ENCODE data around the gene POLD1. TPM values are rescaled to one million over a fixed set of nuclear protein-coding genes. Genes with fewer than 3 reads are reported as not detected.

POLD1 gene
- total and polyA plus RNA-seq, 8 donors: 11.4 to 98.0 (median 32.3) TPM

GRCh38 chr19:50428772-50429463 lies 44.8 kb downstream of the POLD1 start:
- Histone ChIP-seq H3K27ac (peak overlapping the region in 1 of 5 donors; percentile 60), H3K4me1 (peaks cover 10 to 32% (median 24%) of the 10 kb centered on the region in 4 donors), H3K27me3 (peaks cover 0 to 61% (median 16%) of the 10 kb centered on the region in 3 donors), H3K36me3 (no peaks in the 10 kb centered on the region), H3K9me3 (no peaks in the 10 kb centered on the region), H3K4me3 (no peak overlapping the region)
- DNase-seq: no peak
- WGBS, 5 donors: 78 to 100% (median 81%) methylated on average over 2 to 7 of the region's 7 CpGs
- intact Hi-C loops (cut with DNase I; ENCODE audit: low total_unique reads): no loop called here
- no peak for TF ChIP-seq EP300 (IDR thresholded peaks at IDR 0.05)
- no peak for TF ChIP-seq POLR2AphosphoS5 (IDR thresholded peaks at IDR 0.05)
- no peak for TF ChIP-seq POLR2A (IDR thresholded peaks at IDR 0.05)
- no peak for TF ChIP-seq CTCF (IDR thresholded peaks at IDR 0.05)

- peaks cover 10 to 32% (median 24%) of the 10 kb centered on the region in 4 donors for H3K4me1 ChIP-seq
- no peak for TF ChIP-seq EP300 (IDR thresholded peaks at IDR 0.05)
- TF ChIP-seq POLR2AphosphoS5 (IDR thresholded peaks at IDR 0.05): no peak
- no peak for TF ChIP-seq CTCF (IDR thresholded peaks at IDR 0.05)
- no peak for TF ChIP-seq POLR2A (IDR thresholded peaks at IDR 0.05)
- no peaks in the 10 kb centered on the region for H3K9me3 ChIP-seq
- WGBS, 5 donors: 25 to 43% (median 39%) methylated on average over 13 of the region's 13 CpGs
- no peak for DNase-seq
- H3K27ac ChIP-seq: peak overlapping the region in 4 of 5 donors; percentile 75 to 81 (median 80)
- peaks cover 0 to 79% (median 20%) of the 10 kb centered on the region in 3 donors for H3K27me3 ChIP-seq
- intact Hi-C loops (cut with DNase I; ENCODE audit: low total_unique reads): no loop called here
- H3K36me3 ChIP-seq: no peaks in the 10 kb centered on the region
- peak overlapping the region; percentile 52 to 72 (median 64) for H3K4me3 ChIP-seq
Observed at GRCh38 chr19:50430888-50431342, 46.8 kb downstream of the POLD1 start.

- Histone ChIP-seq H3K27me3 (peaks cover 0 to 79% (median 20%) of the 10 kb centered on the region in 3 donors), H3K4me3 (peak overlapping the region; percentile 52 to 72 (median 64)), H3K4me1 (peaks cover 10 to 32% (median 24%) of the 10 kb centered on the region in 4 donors), H3K36me3 (no peaks in the 10 kb centered on the region), H3K27ac (peak overlapping the region; percentile 20 to 81 (median 80)), H3K9me3 (no peaks in the 10 kb centered on the region)
- TF ChIP-seq CTCF (IDR thresholded peaks at IDR 0.05) (no peak), POLR2AphosphoS5 (IDR thresholded peaks at IDR 0.05) (peak in 2 of 3 donors; percentile 24 to 53)
- 1 to 3% (median 1%) methylated on average over 34 to 54 of the region's 54 CpGs for WGBS, 5 donors
- intact Hi-C loops (cut with DNase I; ENCODE audit: low total_unique reads): no loop called here
- DNase-seq: peak; percentile 89 to 96
Observed at GRCh38 chr19:50431343-50432220, 47.4 kb downstream of the POLD1 start.

Measured in stomach (tissue), 9 donors.